ENCODE measurements around the gene PHLDA2. TPM values are rescaled to one million over a fixed set of nuclear protein-coding genes. Genes with fewer than 3 reads are reported as not detected.

PHLDA2 gene, protein sequence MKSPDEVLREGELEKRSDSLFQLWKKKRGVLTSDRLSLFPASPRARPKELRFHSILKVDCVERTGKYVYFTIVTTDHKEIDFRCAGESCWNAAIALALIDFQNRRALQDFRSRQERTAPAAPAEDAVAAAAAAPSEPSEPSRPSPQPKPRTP
- total RNA-seq = 64.9 and 77.8 TPM in 2 replicates

DNA sequence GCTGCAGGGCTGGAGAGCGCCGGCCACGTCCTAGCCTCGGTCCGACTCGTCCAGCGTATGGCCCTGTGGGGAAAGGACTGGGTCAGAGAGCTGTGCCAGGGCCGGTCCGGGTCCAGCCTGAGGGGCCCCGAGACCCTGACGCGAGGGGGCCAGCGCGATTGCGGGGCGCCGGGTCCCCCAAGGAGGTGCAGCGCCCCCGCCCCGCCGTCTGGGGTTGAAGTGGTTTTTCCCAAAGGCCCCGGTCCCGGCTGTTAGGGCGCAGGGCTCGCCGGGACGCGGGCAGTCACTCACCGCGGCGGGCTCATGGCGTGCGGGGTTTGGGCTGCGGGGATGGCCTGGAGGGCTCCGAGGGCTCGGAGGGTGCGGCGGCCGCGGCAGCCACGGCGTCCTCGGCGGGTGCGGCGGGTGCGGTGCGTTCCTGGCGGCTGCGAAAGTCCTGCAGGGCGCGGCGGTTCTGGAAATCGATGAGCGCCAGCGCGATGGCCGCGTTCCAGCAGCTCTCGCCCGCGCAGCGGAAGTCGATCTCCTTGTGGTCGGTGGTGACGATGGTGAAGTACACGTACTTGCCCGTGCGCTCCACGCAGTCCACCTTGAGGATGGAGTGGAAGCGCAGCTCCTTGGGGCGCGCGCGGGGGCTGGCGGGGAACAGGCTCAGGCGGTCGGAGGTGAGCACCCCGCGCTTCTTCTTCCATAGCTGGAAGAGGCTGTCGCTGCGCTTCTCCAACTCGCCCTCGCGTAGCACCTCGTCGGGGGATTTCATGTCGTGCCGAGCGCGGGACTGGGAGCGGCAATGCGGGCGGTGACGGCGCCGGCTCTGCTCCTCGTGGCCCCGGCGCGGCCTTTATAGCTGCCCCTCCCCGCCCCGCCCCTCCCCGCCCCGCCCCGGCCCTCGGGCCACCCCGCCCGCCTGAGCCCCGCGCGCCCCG lies at the start of gene PHLDA2:
Gene PHLDA2, minus strand, starts transcription at position 816 of the 926 bp plus-strand sequence. Its CDS starts 56 bp downstream, at position 760.

DNA sequence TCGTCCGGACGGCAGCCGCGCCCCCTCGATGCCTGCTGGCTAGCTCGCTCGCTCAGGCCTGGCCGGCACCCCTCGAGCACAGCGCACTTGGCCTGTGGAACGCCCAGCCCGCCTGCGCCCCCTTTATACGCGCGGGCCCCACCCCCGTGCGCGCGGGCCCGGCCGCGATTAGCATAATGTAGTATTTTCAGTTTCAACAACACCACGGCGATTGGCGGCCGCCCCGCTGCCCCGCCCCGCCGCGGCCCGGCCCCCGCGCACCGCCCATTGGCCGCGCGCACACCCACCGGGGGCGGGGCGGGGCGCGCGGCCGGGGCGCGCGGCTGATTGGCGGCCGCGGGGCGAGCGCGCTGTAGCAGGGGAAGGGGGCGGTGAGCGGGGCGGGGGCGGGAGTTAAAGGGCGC lies 43.5 kb downstream of the PHLDA2 start, which contains the start of gene CDKN1C:
Gene CDKN1C, minus strand, starts transcription at position 98 of the 404 bp plus-strand sequence. CDS start 319 bp downstream, outside the sequence.

Other genes starting within 250 kb of the PHLDA2 start
- 0.29 and 0.35 TPM in 2 replicates for gene KCNQ1OT1, start 229.4 kb downstream of the PHLDA2 start, total RNA-seq
- 40.8 and 43.8 TPM in 2 replicates for gene CDKN1C, start 43.6 kb downstream of the PHLDA2 start, total RNA-seq
- 54.8 and 64.3 TPM in 2 replicates for gene NAP1L4, start 62.9 kb upstream of the PHLDA2 start, total RNA-seq
- gene CARS1, start 128.0 kb upstream of the PHLDA2 start, total RNA-seq = 101 and 117 TPM in 2 replicates
- 34.3 and 43.2 TPM in 2 replicates for gene OSBPL5, start 235.9 kb upstream of the PHLDA2 start, total RNA-seq

Data from myometrial cell (primary cell).